COR-L47 (cell line): ENCODE measurements around the gene SARM1.
"Not testable (repeated sequence)": the region's sequence is repeated elsewhere in the genome, so short reads cannot be mapped to it uniquely, and the experiment has no call there.

Source experiments
- DNase-seq: peaks from one replicate; lab custom pipeline; 2025; lab: John Stamatoyannopoulos, UW

Gene SARM1

DNA sequence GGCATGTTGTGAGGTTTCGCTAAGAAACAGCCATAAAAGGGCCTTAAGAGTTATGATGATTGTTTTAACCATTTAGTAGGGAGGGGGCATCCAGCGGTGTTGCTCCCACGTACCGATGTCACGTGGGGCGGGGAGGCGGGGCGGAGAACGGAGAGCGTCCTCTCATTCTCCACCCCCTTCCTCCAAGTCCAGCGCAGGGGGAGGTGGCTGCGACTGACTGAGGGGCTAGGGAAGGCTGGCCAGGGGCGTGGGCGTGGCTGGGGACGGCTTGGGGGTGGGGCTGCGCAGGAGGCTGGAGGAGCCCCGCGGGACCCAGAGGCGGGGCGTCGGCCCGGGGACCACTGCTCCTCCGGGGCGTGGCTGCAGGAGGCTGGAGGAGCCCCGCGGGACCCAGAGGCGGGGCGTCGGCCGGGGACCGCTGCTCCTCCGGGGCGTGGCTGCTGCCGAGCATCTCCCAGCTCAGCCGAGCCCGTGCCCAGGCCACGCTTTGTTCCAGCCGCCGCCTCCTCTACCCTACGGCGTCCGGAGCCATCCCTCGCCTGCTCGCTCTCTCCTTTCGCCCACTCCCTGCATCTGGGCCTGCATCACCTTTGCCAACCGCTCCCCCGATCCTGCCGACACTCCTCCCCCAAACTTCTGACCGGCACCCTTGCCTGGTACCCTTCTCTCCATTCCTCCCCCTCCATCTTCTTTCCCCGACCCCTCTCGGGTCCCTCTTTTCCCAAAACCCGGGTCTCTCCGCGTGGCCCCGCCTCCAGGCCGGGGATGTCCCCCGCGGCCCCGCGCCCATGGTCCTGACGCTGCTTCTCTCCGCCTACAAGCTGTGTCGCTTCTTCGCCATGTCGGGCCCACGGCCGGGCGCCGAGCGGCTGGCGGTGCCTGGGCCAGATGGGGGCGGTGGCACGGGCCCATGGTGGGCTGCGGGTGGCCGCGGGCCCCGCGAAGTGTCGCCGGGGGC lies at the start of gene SARM1:
TSS of gene SARM1 (plus strand) at position 450 of the 958 bp plus-strand sequence. CDS start at position 789, 339 bp downstream.
- DNase-seq, result peak; percentile 95

DNA sequence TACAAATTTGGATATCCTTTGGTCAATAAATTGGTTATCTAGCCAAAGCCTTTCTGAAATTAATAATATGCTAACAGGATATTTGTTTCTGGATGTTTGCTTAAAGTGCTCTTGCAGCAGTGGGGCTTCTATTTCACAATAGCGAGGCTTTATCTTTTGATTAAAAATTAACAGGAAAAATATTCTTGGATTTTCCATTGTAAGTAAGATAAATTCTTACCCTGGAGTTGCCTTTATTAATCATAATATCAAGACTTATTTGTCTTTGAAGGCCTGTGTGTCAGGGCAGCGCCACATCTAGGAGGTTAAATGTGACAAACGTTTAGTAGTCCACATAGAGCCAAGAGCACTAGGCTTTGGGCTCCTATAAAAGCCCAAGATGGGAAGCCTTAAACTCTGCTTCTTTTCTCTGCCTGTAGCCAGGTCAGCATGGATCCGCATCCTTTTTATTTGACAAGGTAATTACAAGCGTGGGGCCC lies 47.2 kb upstream of the SARM1 start:
- DNase-seq, result no peak

DNA sequence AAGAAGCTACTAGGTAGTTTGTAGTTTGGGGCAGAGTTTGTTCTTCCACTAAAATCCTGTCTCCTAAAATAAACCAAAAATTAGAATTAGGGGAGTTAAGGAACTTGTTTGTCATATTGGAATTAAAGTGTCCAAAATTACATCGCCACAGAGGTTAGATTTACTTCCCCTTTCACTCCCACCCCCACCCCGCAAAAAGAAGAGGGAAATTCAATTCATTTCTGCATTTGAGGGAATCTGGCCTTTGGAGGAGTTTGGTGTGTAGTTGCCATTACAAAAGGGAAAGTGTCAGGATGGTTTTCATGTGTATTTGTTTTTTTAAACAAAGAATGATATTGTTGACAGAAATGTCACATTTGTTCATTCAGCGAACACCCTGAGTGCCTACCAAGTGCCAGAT lies 46.7 kb upstream of the SARM1 start:
- no peak for DNase-seq

DNA sequence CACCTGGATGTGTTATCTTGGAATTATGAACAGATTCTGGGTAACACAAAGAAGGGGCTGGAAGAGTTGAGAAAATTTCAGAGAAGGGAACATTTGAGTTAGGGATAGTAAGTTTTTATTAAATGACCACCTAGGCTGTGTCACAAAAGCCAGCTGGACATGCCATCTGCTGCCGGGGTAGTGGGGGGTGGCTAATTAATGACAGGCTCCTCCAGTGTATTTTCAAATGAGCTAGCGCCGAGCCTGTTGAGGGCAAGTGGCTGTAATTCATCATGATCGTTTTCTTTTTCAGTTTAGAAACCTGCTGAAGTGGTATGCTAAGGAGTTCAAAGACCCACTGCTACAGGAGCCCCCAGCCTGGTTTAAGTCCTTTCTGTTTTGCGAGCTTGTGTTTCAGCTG lies 46.3 kb upstream of the SARM1 start:
- no peak for DNase-seq

DNA sequence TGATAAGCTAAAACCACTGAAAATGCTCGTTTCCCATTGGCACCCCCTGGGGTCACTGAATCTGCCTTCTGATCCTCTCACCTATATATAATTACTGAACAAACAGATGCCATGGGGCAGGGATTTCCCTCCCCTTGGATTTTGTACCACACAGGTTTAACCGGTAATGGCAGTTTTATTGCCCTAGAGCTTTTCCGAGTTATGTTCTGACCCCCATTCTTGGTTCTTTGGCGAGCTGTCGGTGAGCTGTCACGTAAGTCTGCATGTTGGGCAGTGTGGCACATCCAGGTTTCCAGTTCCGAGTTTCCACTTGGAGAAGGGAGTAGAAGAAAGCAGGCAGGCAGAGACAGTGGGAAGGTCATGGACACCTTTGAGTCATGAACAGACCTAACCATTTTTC lies 45.4 kb upstream of the SARM1 start:
- no peak for DNase-seq

DNA sequence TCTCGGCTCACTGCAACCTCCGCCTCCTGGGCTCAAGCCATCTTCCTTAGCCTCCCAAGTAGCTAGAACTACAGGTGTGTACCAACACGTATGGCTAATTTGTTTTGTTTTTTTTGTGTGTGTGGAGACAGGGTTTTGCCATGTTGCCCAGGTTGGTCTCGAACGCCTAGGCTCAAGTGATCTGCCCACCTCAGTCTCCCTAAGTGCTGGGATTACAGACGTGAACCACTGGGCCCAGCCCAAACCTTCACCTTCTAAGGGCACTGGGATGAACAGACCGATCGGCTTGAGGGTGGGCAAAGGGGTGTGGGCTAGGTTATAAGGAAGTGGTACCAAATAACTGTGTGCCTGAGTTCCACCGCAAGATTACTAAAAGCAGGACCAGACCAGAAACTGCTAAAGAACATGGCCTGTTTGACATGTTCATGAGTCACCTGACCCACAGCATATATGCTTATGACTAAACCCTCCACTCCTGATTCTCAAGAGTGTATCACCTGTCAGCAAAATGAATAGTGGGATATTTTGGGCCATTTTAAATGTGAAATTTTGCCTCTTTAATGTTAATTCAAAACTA lies 44.4 kb upstream of the SARM1 start:
- no peak for DNase-seq

DNA sequence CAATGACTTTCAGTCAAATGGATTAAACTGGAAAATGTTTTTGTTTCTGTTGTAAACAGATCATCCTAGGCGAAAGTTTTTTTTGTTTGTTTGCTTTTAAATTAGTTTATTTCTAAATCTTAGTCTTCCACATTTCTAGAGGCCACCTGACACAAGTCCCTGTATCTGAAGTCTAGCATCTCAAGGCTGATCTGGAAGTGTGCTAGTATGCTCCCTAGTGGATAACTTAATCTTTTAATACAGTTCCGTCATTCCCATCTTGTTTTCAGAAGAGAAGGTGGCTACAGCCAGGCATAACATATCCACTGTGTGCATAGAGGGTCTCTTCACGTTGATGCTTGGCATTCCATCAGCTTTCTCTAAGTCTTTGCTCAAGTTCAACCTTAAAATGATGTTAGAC lies 43.8 kb upstream of the SARM1 start:
- DNase-seq, result no peak

DNA sequence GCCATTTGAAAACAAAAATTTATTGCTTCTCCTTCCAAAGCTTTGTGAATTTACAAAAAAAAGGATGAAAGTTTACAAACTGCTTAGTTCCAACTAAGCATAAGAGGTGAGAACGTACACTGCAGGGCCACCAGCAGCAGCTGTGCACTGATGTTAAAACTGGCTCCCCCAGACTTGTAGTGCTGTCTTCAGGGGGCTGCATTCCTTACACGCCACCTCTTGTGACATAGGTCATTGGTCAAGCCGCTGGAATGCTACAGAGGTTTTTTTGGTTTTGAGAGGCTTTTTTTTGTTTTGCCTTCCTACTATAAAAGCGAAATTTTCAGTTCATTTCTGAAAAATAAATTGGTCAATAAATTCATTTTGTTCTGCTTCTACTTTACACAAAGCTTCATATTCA lies 43.2 kb upstream of the SARM1 start:
- no peak for DNase-seq

DNA sequence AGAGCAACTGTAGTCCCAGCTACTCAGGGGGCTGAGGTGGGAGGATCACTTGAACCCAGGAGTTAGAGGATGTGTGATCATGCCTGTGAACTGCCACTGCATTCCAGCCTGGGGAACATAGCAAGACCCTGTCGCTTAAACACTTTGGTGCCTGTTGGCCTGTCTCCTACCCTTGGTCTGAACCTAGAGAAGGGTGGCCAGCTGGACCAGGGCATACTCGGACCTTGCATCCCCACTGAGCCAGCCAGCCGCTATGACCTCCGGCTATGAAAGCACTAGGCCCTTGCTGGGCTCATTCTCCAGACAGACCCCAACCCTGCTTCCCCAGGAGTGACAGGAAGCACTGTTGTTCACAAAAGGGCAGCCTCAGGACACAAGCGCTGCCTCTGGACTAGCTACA lies 40.8 kb upstream of the SARM1 start:
- no peak for DNase-seq

DNA sequence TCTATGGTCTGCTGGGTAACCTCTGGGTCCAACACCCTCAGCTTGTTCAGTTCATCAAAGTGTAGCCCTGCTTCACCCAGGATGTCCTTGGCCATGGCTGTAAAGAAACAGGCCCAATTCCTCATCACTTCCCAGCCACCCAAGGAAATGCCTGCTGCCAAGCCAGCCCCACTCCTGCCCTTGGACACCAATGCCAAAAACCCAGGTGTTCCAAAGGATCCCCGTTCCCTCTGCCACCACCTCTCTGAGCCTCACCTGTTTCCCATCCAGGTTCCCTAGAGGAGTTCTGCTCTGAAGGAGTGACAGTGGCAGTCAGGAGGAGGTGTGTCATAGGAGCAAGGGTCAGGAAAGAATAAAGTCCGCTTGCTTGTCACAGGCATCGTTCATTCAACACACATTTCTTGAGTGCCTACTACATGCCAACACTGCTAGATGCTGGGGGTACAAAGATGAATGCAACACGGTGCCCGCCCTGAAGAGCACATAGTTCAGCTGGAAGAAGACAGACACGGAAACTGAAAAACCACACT lies 39.5 kb upstream of the SARM1 start:
- no peak for DNase-seq

DNA sequence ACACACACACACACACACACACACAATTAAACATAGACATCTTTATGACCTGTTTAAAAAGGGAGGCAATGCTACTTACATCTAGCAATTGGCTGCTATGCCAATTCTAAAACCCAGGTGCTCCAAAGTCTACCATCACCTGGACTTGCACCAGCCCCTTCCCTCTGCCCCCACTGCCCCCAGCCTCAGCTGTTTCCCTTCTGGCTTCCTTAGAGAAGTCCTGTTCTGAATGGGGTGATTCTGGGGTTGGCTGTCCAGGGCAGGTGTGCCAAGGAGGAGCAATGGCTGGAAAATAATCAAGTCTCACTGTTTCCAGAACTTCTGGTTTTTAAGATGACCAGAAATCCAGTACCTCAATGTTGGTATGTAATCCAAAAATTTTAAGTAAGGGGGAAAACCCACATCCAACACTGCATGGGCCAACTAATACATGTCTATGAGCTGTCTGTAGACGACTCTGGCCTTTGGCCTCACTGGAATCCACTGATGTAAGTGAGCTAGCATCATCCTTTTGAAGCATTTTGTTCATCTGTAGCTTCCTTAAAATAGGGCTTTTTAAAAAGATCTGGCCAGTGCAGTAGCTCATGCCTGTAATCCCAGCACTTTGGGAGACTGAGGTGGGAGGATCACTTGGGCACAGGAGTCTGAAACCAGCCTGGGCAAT lies 38.3 kb upstream of the SARM1 start:
- no peak for DNase-seq

DNA sequence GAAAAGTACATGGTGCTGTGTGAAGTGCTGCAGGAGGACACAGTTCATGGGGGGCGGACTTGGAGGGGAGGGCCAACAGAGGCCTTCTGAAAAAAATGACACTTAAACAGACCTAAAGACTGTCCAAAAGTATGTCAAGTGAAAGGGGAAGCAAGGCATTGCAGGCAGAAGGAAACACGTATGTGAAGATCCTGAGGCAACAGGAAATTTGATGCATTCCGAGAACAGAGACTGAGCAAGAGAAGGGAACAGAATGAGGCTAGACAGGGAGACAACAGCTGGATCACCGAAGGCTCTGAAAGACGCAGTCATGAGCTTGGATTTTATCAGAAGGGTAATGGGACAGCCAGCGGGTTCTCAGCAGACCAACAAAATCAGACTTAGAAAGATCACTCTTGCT lies 37.3 kb upstream of the SARM1 start:
- DNase-seq, result no peak

DNA sequence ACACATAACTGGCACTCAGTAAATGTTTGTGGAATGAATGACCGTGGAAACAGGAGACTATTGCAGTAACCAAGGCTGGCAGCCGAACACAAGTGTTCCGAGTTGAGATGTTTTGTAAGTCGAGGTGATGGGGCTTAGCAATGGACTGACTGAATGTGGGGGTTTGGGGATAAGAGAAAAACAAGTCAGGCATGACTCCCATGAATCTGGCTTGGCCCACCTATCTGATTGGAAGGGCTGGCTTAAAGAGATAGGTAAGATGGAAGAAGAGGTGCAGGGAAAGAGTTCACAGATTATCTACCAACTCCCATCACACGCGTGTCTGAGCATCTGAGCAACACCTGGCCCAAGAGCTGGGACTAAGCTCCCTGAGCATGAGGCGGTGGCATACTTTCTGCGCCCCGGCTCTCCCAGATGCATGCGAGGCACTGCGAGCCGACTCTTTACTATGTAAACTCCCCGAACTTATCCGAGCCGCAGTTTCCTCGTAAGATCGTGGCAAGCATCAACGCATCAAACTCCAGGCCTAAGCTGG lies 36.8 kb upstream of the SARM1 start:
- DNase-seq, result no peak

DNA sequence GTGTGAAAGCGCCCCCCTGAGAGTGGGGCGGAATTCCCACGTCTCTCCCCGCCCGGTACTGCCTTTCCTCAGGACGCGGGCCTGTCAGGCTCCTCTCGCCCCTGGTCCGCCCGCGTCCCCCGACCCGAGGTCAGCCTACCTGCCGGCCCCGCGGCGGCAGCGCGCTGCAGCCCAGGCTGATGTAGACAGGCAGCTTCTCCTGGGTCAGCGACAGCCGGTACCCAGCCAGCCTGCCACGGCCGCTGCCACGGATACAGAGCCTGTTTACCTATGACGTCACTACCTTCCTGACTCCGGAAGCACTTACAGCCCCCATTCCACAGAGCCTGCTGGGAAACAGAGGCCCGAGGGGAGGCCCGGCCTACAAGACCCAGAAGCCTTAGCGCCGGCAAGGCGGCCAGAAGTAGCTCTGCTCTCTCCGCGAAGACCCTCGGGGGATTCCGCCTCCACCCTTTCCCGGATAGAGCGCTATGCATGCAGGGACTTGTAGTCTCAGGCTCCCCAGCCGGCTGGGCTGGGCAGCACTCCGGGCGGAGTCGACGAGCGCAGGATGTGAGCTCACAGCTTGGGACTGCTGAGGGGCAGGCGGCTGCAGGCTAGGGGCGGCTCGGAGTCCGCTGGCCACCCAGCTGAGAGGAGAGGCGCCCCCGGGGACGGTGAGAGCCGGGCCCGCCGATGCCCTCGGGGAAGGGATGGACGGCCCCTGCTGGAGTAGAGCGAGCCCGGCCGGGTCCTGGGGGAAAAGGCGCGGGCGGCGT lies 36.1 kb upstream of the SARM1 start, which contains the start of the genes IFT20 and TNFAIP1:
TSS of gene IFT20 (minus strand) at position 272 of the 758 bp plus-strand sequence. CDS start 3,487 bp downstream, outside the sequence.
TSS of gene TNFAIP1 (plus strand) at position 561 of the 758 bp plus-strand sequence. CDS start 3,761 bp downstream, outside the sequence.
- DNase-seq, result peak; percentile 99

DNA sequence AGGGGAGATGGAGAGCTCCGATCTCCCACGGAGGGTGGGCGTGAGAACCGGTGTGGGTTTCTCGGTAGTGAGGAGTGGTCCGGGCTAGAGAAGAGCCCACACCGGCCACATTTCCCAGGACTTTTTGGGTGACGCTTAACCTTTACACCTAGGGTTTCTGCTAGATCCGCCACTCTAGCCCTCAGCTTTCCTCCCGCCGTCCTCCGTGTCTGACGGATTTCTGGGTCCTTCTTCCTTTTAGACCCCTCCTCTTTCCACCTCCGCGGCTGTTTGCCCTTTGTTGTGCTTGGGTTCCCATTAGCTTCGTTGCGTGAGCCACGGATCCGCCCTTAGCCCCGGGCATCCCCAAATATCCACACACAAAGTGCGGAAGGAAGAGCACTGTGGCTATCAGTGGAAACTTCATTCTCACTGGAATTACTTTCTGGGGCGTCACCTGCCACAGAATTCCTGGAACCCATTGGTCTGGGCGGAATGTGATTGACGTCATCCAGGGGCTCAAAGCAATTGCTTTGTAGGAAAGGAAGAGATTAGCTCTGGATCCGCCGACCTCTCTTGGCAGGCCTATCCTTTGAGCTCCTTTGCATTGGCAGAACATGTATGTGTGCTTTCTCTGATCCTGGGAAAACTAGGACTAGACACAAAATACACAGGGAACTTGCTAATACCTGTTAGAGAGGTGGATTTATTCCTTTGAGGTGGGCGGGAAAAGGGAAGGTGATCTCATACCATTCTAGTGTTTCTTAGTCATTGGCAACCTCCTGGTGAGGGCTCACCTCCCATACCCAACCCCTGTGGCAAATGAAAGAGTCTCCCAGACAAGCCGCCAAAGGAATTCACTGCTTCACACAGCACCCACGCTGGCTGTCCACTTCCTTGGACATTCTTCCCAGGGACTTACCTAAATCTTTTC lies 35.3 kb upstream of the SARM1 start:
- peak; percentile 33 for DNase-seq

DNA sequence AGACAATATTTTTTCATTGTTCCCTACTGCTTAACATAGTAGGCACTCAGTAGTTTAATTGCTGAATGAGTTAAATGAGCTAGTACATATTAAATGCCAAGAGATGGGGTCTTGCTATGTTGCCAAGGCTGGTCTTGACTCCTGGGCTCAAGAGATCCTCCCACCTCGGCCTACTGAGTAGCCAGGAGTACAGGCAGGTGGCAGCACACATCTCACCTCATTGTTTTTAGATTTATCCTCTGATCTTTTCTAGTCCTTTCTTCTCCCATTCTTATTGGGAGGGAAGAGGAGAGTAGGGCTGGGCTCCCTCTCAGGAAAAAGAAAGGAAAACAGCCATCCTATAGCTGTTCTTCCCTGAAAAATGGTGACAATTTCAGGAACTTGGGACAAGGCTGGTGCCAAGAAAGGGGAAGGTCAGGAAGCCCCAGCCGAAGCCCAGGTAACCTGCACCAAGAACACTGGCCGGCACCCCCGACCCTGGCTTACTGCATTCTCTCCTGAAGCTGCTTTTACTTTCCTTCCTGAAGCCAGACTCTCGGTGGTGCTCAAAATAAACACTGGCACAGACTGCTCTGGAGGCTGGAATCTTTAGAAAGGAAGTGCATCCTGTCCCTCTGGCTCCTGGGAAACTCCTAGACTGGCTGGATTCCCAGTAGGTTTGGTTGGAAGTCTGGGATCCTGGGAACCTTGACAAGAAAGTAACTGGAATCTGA lies 33.3 kb upstream of the SARM1 start:
- no peak for DNase-seq

DNA sequence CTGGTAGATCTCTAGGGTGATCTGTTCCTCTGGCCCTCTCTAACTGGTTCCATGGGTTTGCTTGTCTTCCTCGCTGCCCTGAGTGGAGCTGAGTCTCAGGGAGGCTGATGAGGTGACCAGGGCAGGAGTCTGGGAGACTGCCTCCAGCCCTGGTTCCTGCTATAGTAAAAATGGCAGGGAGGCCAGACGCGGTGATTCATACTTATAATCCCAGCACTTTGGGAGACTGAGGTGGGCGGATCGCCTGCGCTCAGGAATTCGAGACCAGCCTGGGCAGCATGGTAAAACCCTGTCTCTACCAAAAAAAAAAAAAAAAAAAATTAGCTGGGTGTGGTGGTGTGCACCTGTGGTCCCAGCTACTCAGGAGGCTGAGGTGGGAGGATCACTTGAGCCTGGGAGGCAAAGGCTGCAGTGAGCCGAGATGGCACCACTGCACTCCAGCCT lies 32.7 kb upstream of the SARM1 start:
- DNase-seq, result not testable (repeated sequence)

DNA sequence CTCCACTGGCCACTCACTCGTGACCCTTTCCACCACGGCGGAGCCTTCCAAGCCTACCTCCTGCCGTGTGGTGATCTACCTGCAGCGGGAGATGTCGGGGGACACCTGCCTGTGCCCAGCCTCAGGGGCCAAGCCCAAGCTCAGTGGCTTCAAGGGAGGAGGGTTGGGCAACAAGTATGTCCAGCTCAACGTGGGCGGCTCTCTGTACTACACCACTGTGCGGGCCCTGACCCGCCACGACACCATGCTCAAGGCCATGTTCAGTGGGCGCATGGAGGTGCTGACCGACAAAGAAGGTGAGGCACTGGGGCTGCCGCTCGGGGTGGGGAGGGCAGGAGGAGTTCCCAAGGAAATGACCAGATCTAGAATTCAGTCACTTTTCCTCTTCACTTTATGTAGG lies 32.1 kb upstream of the SARM1 start:
- no peak for DNase-seq

DNA sequence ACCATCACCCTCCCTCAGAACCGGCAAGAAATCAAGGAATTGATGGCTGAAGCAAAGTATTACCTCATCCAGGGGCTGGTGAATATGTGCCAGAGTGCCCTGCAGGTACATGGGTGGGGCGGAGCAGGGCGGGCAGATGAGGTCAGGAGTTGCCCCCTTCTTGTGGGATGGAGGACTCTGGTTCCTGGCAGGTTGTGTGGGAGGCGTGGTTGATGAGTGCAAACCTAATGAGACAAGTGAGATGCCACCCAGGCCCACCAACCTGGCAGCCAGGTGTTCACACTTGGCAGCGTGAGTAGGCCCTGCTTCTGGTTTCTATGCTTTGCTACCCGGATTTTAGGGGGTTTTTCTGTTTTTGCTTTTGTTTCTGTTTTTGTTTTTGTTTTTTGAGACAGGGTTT lies 31.1 kb upstream of the SARM1 start:
- no peak for DNase-seq
